ENCODE measurements around the gene DZIP3.

DZIP3 gene

GRCh38 chr3:108698461-108698860, 108.9 kb downstream of the DZIP3 start:
- DNase-seq: no peak

- DNase-seq: no peak
Measured at GRCh38 chr3:108705045-108705444, 115.5 kb downstream of the DZIP3 start.

- no peak for DNase-seq
Measured at GRCh38 chr3:108713009-108713516, 123.5 kb downstream of the DZIP3 start.

DNA sequence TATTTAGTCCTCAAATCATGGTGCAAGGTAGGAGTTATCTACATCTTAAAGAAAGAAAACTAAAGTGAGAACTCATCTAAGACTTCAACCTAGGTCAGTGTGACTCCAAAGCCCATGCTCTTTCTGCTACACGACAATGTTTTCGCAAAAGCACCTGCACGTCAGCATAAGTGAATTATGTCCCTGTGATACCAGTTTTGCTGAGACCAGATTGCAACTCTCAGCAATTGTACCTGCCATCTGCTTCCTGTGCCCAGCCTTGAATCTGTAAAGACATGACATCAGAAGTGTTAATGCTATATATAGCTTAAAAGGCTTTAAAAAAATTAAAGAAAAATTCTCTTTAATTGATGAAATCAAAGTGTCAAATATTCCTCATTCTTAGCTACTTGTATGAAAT, 124.3 kb downstream of the DZIP3 start:
- no peak for DNase-seq

- no peak for DNase-seq
Measured at GRCh38 chr3:108718454-108718853, 128.9 kb downstream of the DZIP3 start.

GRCh38 chr3:108719178-108719806, 129.8 kb downstream of the DZIP3 start:
- no peak for DNase-seq

- DNase-seq: no peak
Measured at GRCh38 chr3:108722724-108723123, 133.2 kb downstream of the DZIP3 start.

DNA sequence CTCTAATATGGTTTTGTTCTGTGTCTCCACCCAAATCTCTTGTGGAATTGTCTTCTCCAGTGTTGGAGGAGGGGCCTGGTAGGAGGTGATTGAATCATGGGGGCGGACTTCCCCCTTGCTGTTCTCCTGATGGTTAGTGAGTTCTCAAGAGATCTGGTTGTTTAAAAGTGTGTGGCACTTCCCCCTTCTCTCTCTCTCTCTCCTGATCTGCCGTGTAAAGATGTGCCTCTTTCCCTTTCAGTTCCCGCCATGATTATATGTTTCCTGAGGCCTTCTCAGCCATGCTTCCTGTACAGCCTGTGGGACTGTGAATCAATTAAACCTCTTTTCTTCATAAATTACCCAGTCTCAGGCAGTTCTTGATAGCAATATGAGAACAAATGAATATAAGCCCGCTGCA, 134.6 kb downstream of the DZIP3 start:
- no peak for DNase-seq

GRCh38 chr3:108728105-108728504, 138.6 kb downstream of the DZIP3 start:
- no peak for DNase-seq

GRCh38 chr3:108728934-108729333, 139.4 kb downstream of the DZIP3 start:
- no peak for DNase-seq

DNA sequence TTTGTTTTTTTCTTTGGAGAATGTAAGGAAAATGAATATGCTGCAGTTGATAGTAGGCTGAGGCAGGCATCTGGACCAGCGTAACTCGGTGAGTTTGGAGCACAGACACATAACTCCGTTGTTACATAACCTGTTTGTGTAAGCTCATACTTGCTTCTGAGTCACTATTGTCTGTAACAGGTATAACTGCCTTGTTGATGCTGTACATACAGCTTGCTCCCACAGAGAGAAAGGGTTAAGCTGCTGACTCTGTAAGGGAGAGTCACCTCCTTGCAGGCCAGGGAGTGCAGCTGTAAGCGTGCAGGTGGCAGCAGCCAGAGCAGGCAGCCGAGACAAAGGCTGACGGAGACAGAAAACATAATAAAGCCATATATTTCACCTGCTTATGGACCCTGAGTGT, 147.3 kb downstream of the DZIP3 start:
- DNase-seq: no peak

- DNase-seq: no peak
Measured at GRCh38 chr3:108742929-108743328, 153.4 kb downstream of the DZIP3 start.
